UCSD-AML1 (cell line): ENCODE measurements around the gene DDA1.
"Not testable (repeated sequence)": the region's sequence is repeated elsewhere in the genome, so short reads cannot be mapped to it uniquely, and the experiment has no call there.

Experiments used
- DNase-seq: peaks from one replicate; lab custom pipeline; 2025; ENCODE audit not compliant: unreplicated experiment; lab: John Stamatoyannopoulos, UW

DDA1 gene

DNA sequence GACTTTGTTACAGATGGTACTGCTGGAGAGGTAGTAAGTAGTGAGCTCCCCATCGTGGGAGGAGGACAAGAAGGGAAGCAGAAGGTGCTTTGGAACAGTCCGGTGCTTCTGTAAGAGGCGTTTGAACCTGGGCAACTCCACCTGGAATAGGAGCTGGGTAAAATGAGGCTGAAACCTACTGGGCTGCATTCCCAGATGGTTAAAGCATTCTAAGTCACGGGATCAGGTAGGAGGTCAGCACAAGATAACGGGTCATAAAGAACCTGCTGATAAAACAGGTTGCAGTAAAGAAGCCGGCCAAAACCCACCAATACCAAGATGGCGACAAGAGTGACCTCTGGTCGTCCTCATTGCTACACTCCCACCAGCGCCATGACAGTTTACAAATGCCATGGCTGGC, 22.6 kb upstream of the DDA1 start:
- DNase-seq: no peak

DNA sequence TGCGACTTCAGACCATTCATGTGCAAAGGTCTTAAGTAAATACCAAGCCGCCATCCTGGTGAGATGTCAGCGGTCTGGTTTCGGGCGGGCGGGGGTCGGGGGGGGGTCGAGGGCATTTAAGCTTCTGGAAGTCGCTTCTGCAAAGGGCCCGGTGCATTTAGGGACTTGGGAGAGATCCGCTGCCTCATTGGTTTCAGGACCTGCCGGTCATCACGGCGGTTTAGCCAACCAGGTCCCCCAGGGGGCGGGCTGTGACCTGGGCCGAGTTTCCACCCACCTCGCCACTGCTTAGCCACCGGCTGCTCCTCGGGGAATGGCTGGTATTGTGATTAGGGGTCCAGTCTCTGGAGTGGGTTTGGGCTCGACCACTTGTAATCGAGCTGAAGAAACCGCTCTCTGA, 19.9 kb upstream of the DDA1 start:
- no peak for DNase-seq

DNA sequence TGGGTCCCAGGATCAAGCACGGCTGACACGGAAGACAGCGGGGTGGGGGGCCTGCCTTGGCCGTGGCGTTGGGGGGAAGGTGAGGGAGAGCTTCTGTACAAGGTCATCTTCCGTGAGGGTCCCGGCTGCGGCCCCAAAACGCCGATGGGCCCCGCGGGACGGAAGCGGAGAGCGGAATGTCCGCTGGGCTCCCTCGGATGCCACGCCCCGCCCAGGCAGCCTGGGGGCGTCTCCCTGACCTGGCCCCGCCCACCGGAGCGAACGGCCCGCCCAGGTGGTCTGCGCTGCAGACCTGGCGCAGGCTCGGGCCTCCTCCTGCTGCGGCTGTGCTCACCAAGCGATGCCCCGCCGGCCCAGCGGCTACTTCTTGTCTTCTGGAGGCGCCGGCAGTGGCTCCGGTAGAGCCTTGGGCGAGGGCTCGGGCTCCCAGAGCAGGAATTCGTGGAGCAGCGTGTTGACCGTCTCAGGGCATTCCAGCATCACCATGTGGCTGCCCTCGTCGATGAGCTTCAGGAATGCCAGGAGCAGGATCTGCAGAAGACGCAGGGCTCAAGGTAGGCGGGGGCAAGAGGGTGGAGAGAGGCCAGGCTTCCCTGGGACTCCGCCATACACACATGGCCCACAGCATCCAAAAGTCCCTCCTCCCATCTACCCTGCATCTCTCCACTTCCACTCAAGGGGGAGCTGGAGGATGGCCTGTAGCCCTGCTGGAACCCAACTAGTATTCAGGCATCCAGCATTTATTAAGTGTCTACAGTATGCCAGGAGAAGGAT, 16.9 kb upstream of the DDA1 start:
- DNase-seq: peak; percentile 80

DNA sequence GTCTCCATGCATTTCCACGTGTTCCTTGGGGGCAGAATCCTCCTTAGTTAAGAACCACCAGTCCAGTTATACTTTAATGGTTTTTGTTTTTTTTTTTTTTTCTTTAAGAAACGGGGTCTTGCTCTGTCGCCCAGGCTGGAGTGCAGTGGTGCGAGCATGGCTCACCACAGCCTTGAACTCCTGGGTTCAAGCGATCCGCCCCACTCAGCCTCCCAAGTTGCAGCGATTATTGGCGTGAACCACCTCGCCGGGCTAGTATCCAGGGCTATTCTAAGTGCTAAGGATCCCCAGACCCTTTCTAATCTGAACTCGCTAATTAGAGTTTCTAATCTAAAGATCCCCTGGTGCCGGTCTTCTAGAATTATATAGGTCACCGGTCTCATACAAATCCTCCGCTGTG, 15.8 kb upstream of the DDA1 start:
- no peak for DNase-seq

DNA sequence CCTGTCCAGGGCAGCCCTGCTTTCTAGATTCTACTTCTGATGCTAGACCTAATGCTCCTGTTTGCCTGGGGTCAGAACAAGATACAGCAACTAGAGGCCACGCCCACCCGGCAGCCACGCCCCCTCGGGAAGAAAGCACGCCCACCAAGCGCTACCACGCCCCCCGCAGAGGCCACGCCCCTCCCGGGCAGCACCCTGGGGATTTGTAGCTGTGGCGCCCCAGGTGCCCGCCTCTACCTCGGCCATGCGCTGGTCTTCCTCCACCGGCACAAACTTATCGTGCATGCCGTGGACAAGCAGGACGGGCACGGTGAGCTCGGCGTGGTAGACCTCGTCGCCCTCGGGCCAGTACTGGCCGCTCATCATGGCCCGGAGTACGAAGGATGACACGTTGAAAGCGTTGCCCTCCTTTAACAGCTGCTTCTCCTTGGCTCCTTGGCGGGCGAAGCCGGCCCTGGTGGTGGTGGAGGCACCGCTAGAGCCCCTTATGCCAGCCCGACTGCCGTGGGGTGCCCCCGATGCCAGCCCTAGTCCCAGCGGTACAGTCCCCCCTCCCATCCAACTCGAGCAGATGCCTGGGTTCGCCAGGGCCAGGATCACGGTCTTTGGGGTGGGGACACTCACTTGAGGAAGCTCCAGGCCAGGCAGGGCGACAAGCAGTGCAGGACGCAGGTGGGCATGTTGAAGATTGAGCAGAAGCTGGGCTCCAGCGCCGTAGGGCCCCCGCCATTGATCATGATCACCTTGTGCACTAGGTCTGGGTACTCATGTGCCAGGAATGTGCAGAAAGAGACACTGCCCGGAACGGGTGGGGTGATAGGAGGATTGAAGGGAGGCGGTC, 15.1 kb upstream of the DDA1 start:
- DNase-seq: peak; percentile 54

DNA sequence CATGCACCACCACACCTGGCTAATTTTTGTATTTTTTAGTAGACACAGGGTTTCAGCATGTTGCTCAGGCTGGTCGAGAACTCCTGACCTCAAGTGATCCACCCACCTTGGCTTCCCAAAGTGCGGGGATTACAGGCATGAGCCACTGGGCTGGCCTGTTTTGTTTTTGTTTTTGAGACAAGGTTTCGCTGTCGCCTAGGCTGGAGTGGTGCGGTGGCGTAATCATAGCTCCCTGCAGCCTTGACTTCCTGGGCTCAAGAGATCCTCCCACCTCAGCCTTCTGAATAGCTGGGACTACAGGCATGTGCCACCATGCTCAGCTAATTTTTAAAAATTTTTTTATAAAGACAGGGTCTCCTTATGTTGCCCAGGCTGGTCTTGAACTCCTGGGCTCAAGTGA, 13.8 kb upstream of the DDA1 start:
- DNase-seq: not testable (repeated sequence)

DNA sequence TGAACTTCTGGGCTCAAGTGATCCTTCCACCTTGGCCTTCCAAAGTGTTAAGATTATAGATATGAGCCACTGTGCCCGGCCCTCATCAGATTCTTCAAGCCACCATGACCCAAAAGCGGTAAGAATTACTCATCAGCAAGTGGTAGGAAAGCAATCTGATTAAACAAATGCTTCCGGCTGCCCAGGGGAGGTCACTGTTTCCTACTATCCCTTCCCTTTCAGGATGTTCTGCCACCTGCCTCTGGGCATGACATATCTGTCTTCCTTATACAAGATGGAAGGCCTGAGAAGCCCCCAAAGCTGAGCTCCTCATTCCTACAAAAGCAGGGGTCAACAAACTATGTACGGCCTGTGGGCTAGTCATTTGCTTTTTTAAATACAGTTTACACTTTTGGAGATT, 13.1 kb upstream of the DDA1 start:
- DNase-seq: peak; percentile 26

DNA sequence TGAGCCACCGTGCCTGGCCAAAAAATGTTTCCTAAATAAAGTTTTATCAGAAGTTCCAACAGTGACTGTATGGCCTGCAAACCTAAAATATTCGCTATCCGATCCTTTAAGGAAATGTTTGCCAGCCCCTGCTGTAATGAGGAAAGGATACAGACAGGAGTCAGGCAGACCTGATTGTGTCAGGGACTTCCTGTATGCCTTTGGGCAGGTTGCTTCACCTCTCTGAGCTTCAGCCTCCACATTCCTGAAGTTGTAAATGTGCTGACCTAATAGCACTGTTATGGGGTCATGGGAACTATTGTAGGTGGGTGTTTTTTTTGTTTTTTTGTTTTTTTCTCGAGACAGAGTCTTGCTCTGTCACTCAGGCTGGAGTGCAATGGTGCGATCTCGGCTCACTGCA, 12.4 kb upstream of the DDA1 start:
- DNase-seq: no peak

DNA sequence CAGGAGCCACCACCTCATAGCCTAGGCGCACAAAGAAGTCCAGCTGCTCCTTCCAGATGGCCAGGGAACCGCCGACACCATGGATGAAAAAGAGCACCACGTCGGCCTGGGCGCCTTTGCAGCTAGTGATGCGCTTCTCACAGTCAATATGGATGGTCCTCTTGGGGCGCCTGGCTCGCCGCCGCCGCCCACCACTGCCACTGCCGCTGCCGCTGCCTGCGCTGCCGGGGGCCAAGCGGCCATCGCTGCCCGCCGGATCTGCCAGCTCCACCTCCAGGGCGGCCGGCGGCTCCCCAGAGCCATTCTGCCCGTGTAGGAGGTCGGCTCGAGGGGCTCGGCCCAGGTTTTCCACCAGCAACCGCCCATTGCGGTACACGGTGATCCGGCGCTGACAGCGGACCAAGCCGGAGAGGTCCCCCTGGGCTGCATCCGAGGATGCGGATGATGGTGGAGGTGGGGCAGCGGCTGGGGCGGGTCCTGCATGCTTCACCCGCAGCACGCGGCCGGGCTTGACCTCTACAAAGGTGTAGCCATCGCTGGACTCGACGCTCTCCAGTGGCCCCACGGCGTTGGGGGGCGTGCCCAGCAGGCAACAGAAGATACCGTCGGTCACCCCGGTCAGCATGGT, 8.3 kb upstream of the DDA1 start:
- DNase-seq: no peak

DNA sequence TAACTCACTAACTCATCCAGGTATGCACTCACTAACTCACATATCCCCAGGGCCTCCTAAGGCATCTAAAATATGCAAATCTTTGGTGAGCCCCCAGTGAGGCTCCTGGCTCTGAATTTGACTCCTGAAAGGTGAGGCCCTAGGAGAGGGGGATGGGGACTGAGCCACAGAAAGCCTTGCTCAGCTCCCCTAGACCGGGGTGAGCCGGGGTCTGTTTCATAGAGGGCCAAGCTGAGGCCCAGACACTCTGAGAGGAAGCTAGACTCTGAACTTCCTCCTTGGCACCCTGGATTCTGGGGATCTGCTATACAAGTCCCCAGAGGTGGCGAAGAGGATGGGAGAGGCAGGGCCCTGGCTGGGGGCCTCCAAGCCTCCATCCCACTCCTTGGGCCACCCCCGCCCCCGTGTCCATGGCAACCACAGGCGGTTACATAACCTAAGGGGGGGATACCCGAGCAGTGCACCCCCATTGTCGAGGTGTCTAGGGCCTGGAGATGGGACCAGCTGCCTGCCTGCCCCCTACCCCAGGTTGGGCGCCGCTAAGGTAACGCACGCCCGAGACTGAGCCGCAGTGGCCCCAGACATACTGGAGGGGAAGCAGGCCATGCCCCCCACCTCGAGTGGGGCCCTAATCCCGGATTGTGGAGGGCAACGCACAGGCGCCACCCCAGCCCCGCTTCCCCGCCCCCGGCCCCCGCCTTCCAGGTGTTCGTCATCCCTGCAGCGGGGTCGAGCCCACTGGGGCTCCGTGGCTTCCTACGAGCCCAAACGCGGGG, 6.8 kb upstream of the DDA1 start:
- peak; percentile 34 for DNase-seq

DNA sequence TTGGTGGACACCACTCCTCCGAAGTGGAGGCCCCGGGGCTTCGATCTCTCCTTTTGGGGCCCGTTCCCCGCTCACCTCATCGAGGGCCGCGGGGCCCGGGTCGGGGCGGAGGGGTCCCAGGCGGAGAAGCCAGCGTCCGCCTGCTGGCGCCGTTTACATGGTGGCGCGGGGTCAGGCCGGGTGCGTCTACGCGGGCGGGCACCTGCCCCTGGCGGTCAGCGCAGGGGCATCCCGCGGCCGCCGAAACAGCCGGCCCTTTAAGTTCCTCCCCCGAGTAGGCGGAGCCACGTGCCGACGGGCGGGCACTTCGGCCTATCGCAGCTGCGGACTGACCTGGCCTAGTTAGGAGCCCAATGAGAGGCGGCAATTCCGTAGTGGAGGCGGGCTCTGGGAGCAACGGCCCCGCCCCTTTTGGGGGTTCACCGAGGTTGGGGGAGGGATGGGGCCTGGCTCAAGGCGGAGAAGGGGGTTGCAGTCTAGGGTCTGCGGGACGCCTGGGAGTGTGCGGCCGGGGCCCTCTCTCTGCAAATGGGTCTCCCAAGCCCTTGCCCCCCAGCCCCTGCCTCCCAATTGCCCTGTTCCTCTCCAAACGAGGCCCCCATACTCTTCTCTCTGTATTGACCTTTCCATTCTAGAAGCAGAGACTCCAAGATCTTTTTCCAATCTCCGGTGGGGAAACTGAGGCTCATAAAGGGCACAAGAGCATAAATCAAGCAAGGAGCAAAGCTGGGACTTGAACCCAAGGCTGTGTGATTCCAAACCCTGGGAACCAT, 6.0 kb upstream of the DDA1 start, which contains the start of gene ABHD8:
Gene ABHD8, minus strand, starts transcription at position 259 of the 773 bp plus-strand sequence. CDS start 1,809 bp downstream, outside the sequence.
- peak; percentile 96 for DNase-seq

DNA sequence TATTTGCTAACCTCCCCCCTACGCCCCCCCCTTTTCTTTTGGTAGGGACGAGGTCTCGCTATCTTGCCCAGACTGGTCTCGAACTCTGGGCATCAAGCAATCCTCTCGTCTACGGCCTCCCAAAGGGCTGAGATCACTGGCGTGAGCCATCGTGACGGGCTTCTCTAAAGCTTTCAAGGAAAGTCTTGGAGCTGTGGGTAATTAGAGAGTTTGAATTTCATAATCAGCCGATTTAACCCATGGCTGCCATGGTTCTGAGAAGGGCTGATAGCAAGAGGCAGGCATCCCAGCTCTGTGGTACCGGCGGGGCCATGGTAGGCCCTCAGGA, 5.5 kb upstream of the DDA1 start:
- no peak for DNase-seq

DNA sequence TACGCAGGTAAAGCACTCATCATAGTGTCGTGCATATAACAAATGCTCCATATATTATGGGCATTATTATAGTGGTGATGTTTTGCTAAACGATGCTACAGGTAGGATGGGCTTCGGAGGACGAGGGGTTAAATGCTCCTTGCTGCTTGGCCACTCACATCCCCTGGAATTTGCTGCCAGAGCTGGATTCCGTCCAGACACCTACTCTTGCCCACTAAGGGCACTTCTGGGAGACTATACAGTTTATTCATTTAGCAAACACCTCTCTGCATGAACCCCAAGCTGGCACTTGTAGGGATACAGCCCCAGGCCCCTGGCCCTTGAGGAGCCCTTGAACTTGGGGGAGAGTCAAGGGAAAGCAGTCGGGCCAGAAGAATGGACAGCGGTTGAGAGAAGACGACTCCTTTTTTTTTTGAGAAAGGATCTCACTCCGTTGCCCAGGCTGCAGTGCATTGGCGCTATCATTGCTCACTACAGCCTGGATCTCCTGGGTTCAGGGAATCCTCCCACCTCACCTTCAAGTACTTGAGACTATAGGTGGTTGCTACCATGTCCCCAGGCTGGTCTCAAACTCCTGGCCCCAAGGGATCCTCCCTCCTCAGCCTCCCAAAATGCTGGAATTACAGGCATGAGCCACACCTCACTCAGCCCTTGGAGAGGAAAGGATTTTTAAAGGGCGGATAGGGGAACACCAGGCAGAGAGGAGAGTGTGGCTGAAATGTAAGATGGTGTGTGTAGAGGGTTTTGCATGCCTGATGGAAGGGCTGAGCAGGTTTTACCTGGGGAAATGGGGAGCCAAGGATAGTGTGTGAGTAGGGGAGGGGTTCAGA, 4.8 kb upstream of the DDA1 start:
- DNase-seq: no peak

DNA sequence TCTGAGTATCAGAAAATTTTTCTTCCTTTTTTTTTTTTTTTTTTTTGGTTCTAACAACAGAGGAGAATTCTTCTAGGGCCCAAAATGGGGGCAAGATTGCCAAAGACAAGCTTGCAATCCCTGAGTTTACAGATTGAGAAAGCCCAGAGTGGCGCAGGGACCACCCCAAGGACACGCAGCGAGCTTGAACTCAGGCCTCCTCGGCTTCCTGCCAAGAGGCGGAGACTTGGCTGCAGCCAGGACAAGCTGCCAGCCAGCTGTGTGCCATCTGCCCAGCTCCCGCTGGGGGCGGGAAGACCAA, 4.2 kb upstream of the DDA1 start:
- DNase-seq: no peak

DNA sequence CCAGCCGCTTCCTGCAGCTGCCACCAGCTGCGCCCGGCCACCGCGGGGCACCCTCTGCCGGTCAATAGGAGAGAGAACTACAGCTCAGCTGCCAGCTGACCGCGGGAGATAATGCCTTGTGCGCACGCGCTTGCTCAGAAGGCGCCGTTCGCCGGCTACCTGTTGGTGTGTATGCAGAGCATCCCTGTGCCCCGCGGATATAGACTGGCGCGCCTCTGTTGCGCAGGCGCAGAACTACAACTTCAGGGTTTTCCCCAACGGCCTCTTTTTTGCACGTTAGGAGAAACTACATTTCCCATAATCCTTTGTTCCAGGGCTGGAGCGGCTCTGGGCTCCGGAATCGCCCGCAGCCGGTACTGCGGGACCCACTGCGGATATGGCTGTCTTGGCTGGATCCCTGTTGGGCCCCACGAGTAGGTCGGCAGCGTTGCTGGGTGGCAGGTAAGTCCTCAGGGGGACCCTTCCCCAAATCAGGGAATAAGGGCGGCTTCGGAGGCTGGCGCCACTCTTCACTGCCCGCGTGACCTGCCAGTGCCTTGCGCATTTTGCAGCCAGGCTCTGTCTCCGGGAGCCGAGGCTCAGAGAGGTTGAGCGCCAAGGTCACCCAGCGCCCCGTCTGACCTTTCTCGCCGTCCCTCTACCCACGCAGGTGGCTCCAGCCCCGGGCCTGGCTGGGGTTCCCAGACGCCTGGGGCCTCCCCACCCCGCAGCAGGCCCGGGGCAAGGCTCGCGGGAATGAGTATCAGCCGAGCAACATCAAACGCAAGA, 3.7 kb upstream of the DDA1 start, which contains the start of gene MRPL34:
Gene MRPL34, plus strand, starts transcription at position 356 of the 768 bp plus-strand sequence. Its CDS starts 21 bp downstream, at position 377.
- DNase-seq: peak; percentile 99

DNA sequence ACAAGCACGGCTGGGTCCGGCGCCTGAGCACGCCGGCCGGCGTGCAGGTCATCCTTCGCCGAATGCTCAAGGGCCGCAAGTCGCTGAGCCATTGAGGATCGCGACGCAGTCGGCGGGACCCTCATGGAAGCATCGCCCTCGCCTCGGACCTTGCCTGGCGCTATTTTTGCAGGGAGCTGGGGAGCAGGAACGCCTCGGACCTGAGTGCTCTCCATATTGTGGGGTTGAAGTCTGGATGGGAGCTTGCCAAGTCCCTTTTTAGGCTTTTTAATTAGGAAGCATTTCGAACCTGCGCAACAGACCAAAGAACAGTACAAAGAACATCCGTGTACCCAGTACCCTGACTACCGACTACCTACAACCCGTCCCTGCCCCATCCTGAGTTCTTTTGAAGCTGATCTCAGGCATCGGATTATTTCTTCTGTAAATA, 3.1 kb upstream of the DDA1 start:
- DNase-seq: no peak

DNA sequence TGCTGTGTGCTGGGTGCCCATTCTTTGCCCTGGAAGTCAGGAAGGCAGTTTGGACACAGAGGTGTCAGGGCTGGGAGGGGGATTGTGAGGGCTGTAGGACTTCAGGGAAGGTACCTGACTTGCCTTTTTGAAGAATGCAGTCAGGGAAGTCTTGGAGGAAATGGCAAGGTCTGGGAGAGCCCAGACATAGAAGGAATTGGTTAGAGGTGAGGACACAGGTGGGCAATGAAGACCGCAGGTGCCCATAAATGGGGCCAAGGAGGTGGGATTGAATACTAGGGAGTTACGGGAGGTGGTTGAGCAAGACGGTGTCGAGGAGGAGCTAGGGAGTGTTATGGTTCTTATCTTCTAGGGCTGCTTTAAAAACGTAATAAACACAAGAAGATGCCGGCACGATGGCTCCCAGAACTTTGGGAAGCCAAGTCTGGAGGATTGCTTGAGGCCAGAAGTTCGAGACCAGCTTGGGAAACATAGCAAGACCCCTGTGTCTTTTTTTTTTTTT, 1.4 kb upstream of the DDA1 start:
- no peak for DNase-seq

DNA sequence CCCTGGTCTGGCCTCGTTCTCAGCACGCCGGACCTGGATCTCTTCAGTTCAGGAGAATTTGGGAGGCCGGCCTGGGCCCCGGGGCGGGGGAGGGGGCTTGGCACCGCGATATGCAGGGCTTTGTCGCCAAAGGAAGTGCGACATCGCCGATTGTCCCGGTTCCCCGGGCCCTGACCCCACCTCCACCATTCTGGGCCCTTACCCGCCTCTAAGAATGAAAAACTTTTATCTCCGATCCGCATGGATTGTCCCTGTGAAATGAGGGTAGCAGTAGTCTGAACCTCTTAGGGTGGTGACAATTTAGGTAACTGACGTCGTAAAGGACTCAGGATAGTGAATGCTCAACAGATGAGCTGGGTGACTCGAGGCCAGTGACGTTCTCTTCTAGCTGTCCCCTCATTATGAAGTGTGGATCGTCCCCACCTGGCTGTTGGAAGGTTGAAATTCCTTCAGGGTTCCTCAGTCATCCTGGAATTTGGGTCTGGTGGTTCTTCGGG, 650 bp downstream of the DDA1 start:
- DNase-seq: no peak
